NCI-H510A treated with DMSO at 0.1 percent for 48 hours (cell line): ENCODE data around the gene TGM4.
"Not testable (repeated sequence)": the region's sequence is repeated elsewhere in the genome, so short reads cannot be mapped to it uniquely, and the experiment has no call there.

Experiments used
- DNase-seq: peaks from one replicate; lab custom pipeline; 2025; lab: John Stamatoyannopoulos, UW

TGM4 gene

GRCh38 chr3:44874308-44874707 is at the start of gene TGM4:
Gene TGM4, plus strand, starts transcription at chr3:44874608. Its CDS starts 71 bp downstream, at chr3:44874679.
- DNase-seq: no peak

DNA sequence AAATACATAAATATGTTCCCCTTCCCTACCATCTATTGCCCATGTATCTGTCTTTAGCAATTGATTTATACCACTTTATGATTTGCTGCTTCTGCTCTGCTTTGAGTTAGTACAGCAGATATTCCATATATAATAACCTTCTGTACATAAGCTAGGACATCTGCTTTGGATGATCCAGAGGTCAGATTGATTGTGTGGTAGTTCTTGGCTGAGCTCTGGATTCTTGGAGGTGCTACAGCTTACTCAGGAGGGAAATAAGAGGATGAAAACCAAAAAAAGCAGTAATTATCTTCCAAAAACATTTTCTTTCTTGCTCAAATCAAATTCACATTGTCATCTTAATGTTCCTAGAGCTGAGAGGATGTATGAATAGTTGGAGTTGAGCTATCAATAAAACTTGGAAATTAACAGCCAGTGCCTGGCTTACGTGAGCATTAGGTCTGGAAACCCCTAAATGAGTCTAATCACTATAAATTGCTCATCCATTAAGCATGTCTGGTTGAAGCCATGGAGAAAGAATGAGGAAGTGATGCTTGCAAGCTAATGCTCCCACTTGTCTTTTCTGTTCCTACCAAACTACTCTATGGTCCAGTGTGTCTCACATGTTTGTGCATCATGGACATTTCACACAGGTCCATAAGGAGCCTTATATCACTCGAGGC is 49.0 kb upstream of the TGM4 start:
- DNase-seq: no peak

DNA sequence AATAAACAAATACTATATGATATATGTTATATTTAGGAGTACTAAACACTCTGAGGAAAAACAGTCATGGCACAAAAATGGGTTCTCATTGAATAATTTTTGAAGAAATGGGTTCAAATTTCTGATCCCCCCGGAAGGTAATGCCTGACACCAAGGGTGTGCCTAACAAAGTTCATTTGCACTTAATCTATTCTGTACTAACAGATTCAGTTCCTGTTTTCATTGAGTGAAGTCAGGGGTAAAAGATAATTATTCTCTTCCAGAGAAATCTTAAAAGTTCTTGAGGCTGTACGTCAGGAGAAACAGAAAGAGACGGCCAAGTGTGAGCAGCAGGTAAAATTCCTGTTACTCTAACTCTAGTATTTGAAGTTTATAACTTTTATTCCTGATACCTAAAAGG is 47.2 kb upstream of the TGM4 start:
- no peak for DNase-seq

DNA sequence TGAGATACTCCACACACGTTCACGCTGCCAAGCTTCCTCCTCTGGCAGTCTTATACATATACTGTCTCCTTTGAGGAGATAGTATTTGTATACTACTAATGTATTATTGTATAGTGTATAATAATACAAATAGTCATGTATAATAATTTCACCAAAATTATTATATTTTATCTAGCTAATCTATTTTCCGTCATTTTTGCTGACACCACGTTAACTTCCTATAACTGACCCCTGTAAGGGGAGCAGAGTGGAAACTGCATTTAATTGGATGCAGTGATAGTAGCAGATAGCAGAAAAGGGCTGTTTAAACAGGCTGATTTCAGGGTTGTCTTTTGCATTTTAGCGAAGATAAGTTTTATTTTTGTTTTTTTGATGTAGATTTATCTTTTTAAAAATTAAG is 43.2 kb upstream of the TGM4 start:
- no peak for DNase-seq

DNA sequence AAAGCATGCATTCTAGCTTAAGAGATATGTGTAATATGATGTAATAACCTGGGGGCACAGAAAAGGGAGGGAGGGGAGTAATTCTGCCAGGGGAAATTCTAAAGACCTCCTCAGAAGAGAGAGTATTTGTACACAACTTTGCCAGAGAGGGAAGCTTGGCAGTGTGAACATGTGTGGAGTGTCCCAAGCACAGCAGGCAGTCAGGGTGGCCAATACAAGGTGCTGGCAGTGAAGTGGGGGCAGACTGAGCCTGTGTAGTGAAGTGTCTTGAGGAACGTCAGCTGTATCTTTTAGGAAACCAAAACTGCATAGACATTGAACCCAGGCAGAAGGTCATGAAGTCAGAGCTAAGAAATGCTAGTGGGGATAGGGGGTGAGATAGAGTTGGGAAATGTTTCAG is 42.4 kb upstream of the TGM4 start:
- no peak for DNase-seq

DNA sequence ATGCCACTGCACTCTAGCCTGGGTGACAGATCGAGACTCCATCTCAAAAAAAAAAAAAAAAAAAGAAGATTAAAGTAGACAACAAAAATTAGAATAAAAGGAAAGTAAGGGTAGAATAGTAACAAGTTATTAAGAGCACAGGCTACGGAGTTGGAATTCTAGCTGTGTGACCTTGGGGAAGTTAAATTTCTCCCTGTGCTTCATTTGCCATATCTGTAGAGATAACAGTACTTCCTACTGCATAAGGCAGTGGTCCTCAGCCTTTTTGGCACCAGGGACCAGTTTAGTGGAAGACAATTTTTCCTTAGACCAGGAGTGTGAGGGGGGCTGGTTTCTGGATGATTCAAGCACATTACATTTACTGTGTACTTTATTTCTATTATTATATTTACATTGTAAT is 41.4 kb upstream of the TGM4 start:
- DNase-seq: no peak

DNA sequence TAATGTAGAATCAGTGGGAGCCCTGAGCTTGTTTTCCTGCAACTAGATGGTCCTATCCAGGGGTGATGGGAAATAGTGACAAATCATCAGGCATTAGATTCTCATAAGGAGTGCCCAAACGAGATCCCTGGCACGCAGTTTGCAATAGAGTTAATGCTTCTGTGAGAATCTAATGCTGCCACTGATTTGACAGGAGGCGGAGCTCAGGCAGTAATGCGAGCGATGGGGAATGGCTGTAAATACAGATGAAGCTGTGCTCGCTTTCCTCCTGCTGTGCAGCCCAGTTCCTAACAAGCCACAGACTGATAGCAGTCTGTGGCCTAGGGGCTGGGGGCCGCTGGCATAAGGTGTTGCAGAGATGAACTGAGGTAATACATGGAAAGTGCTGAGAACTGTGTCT is 41.0 kb upstream of the TGM4 start:
- no peak for DNase-seq

- no peak for DNase-seq
Observed at GRCh38 chr3:44835684-44836083, 38.7 kb upstream of the TGM4 start.

DNA sequence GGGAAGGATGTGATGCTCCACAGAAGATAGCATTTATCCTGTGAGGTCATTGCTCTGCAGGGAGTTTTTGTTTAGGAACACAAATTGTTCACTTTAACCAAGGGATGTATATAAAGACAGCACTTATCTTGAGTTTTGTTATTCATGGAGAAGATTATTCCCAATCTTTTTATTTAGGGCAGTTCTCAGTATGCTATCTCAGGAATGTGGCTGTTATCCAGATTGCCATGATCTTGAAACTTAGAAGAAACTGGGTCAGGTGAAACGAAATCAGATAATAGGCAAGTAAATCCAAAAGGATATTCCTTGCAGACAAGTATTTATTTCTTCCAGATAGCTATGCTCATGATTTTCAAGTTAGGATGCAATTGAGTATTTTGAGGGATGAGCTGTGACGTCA is 32.0 kb upstream of the TGM4 start:
- DNase-seq: no peak

DNA sequence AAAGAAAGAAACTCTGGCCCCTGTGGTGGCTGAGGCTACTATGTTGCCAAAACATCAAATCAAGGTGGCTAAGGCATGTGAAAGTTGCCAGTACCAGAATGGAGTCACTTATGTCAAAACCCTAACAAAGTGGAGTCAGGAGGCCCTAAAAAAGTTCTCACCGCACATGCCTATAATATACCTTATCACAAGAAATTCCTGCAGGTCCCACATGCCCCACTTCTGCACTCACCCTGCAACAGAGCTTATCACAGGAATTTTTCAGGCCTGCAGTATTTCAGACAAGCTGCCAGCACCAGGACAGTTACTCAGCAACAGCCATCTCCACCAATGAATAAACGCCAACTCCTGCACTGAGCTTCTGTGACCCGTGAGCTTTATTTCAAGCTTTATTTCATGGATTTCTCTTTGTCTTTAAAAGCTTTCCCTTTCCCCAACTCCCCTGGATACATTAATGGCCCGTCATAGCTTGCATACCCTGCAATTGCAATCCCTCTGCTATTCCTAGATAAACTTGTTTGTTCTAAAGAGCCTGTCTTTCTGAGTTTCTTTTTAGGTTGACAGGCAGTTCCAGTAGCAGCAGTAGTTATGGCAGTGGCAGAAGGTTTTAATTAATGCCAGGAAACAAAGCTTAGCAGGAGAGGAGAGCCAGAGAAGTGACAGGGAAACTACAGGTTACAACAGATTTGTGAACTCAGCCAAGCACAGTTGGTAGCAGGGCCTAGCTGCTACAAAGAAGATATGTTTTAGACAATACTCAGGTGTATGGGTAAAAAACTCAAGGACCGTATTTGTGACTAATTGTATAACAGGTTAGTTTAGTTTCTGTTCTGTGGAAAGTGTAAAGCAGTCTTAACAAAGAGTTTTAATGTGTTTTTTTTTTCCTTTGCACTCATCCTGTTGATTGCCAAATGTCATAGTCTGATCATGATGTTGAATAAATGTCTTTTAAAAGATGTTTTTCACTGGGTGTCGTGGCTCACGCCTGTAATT is 28.6 kb upstream of the TGM4 start:
- no peak for DNase-seq

GRCh38 chr3:44848634-44849033 is 25.8 kb upstream of the TGM4 start:
- DNase-seq: no peak

- not testable (repeated sequence) for DNase-seq
Observed at GRCh38 chr3:44856663-44857062, 17.7 kb upstream of the TGM4 start.

GRCh38 chr3:44860117-44860516 is 14.3 kb upstream of the TGM4 start:
- no peak for DNase-seq

- peak; percentile 66 for DNase-seq
Observed at GRCh38 chr3:44861412-44862225, 12.8 kb upstream of the TGM4 start, which contains the start of gene TMEM42. Gene TMEM42, plus strand, starts transcription at chr3:44861912. Its CDS starts 13 bp downstream, at chr3:44861925.

- no peak for DNase-seq
Observed at GRCh38 chr3:44862226-44862637, 12.2 kb upstream of the TGM4 start.

DNA sequence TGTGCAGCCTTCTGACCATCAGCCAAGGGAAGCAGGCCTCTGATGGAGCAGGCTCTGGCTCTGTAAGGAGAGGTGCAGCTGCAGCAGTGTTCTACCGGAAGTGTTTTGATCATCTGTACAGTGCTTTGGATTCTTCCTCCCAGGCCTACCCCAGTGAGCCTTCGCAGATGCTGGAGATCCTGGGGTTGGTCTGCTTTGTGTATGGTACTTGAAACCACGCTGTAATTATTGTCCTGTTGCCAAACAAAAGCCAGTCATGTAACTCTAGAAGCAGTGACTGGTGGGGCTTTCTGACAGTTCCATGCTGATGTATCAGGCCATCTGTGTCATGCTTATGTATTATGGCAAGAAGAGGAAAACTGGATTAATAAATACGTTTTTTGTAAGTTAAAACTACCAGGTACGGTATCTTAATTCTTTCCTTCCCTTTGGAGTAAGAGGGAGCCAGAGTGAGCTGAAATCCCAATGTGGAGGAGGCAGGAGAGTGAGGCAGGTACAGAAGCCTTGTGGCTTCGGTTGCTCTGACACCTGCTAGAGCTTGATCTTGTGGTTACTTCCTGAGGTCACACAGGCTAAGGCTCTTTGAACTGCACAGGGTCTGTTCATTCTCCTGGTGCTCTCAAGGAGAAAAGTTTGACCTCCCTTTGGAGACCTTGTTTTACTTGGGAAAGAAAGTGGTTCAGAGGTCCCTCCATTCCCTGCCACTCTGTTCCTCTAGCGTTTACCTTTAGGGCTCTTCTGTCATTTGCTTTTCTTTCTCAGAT is 9.0 kb upstream of the TGM4 start:
- DNase-seq: peak; percentile 44

DNA sequence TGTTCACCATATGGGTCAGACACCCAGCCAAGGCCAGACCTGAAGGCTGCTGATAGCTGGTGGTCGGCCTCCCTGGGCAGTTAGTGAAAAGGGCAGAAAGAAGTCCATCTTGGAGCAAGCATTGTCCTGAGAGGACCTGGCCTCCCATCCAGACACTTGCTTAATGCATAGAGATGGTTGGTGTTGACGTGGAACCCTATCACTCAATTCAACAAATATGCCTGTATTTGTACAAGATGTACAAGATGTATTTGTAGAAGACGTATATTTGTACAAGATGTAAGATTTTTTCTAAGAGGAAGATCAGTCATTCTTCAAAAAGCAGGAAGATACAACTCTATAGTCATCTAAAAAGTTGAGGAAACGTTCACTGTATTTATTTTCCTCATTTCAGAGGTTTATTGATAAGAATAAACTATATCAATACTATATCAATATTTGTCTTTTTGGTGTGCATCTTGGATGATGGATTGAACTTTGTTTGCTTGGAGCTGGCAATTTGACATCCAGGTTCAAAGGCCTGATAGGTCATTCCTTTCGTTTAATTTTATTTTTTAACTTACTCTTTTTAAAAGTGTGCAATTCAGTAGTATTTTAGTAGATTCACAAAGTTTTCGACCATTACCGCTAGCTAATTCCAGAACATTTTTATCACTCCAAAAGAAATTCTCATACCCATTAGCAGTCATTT is 6.8 kb upstream of the TGM4 start:
- DNase-seq: no peak

- peak; percentile 9 for DNase-seq
Observed at GRCh38 chr3:44870375-44871061, 3.9 kb upstream of the TGM4 start.

DNA sequence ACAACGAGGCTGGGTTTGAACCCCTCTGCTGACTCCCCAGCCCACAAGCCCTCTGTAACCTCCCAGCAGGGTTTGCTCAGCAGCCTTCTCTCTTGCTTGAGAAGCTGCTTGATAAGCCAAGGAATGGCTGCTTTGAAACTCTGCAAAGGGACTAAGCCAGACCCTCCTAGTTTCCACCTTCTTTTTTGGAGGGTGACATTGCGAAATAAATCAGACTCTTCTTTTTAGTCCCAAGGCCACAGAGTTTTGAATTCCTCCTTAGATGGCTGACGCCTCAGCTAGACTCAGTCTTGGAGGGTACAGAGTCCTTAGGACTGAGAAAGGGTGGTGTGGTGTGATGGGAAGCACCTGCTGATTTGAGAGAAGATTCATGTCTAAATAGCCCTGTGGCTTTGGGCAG is 1.2 kb downstream of the TGM4 start:
- no peak for DNase-seq

DNA sequence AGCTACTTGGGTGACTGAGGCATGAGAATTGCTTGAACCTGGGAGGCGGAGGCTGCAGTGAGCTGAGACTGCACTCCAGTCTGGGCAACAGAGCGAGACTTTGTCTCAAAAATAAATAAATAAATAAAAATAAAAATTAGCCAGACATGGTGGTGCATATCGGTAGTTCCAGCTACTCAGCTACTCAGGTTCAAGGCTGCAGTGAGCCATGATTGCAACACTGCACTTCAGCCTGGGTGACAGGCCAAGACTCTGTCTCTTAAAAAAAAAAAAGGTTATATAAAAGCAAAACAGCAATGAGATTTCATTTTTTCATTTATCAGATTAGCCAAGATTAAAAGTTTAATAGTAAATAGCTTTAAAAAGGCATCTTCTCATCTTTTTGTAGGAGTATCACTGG is 2.9 kb downstream of the TGM4 start:
- no peak for DNase-seq
